SK-N-SH (cell line): Measurements from ENCODE around the gene CRYBA1. TPM values are rescaled to one million over a fixed set of nuclear protein-coding genes. Genes with fewer than 3 reads are reported as not detected.

Experiments used
- CTCF ChIA-PET: fragments of 300-600, 350-600 bp; formaldehyde crosslinking; extraction: SDS; loops from one replicate; lab custom pipeline; 2021; lab: Yijun Ruan, JAX
- POLR2A ChIA-PET: fragments of 350-600 bp; sonication (Branson Sonifier 250); formaldehyde crosslinking; extraction: SDS; loops from one replicate; lab custom pipeline; 2020; ENCODE audit warnings: antibody characterized with exemption, inconsistent platforms; lab: Yijun Ruan, JAX
- DNase-seq: peaks from one replicate; pipeline ENCODE4 v3.0.0; 2012
- H2AFZ ChIP-seq: fragments of 200-600 bp; sonication (generic); 2 replicates; pipeline ENCODE4 v1.8.1; 2016; ENCODE audit warnings: antibody characterized with exemption, mild to moderate bottlenecking, low read depth
- H3F3A ChIP-seq: fragments of 200-600 bp; sonication (generic); replicated peaks from 2 replicates; pipeline ENCODE3; 2016; ENCODE audit warnings: antibody characterized with exemption, mild to moderate bottlenecking; ENCODE audit not compliant: insufficient read depth
- H3K27ac ChIP-seq, 2 experiments: fragments of 200-500 bp in 1 of 2; fragments of 200-600 bp in 1 of 2; sonication (Bioruptor generic) in 1 of 2; sonication (generic), shearing (Covaris generic) in 1 of 2; 2 replicates each; pipeline versions ENCODE4 v1.5.1 to v1.6.1; 2014 to 2016; ENCODE audit warnings: low read depth in 2 of 2, inconsistent platforms in 1 of 2, low read length in 1 of 2, mild to moderate bottlenecking in 1 of 2, mixed read lengths in 1 of 2
- H3K27me3 ChIP-seq: fragments of 200-600 bp; sonication (generic), shearing (Covaris generic); 2 replicates; pipeline ENCODE4 v1.6.1; 2016; ENCODE audit warnings: mixed run types; ENCODE audit not compliant: insufficient read depth
- H3K36me3 ChIP-seq, 2 experiments: fragments of 200-500 bp in 1 of 2; fragments of 200-600 bp in 1 of 2; sonication (Bioruptor generic) in 1 of 2; sonication (generic) in 1 of 2; replicated peaks in 1 of 2; 2 replicates each; pipeline versions ENCODE3 to v1.5.1; 2014 to 2016; ENCODE audit warnings: low read length in 1 of 2, mild to moderate bottlenecking in 1 of 2; ENCODE audit not compliant: insufficient read depth in 2 of 2, control insufficient read depth in 1 of 2
- H3K4me1 ChIP-seq, 2 experiments: fragments of 200-500 bp in 1 of 2; fragments of 200-600 bp in 1 of 2; sonication (Bioruptor generic) in 1 of 2; sonication (generic), shearing (Covaris generic) in 1 of 2; 2 replicates each; pipeline versions ENCODE4 v1.5.1 to v1.6.1; 2014 to 2016; ENCODE audit warnings: low read depth in 1 of 2, low read length in 1 of 2, mixed run types in 1 of 2; ENCODE audit not compliant: insufficient read depth in 2 of 2, control insufficient read depth in 1 of 2
- H3K4me2 ChIP-seq: fragments of 200-600 bp; sonication (generic), shearing (Covaris generic); 2 replicates; pipeline ENCODE4 v1.6.1; 2017; ENCODE audit warnings: mixed run types
- H3K4me3 ChIP-seq, 2 experiments: fragments of 200-500 bp in 1 of 2; fragments of 200-600 bp in 1 of 2; sonication (Bioruptor generic) in 1 of 2; sonication (generic), shearing (Covaris generic) in 1 of 2; 2 replicates each; pipeline versions ENCODE4 v1.5.1 to v1.8.1; 2014 to 2016; ENCODE audit warnings: low read depth in 2 of 2, inconsistent platforms in 1 of 2, low read length in 1 of 2, mild to moderate bottlenecking in 1 of 2, mixed read lengths in 1 of 2, moderate library complexity in 1 of 2
- H3K79me2 ChIP-seq: fragments of 200-600 bp; sonication (generic); 2 replicates; pipeline ENCODE4 v1.8.1; 2017; ENCODE audit warnings: mild to moderate bottlenecking; ENCODE audit not compliant: insufficient read depth
- H3K9ac ChIP-seq: fragments of 200-600 bp; sonication (generic); 2 replicates; pipeline ENCODE4 v1.6.1; 2017; ENCODE audit warnings: mixed run types
- H3K9me2 ChIP-seq: fragments of 200-600 bp; sonication (generic); 2 replicates; pipeline ENCODE4 v1.6.1; 2017; ENCODE audit warnings: mixed run types
- H3K9me3 ChIP-seq: fragments of 200-600 bp; sonication (generic); 2 replicates; pipeline ENCODE4 v1.6.1; 2017; ENCODE audit warnings: mixed run types, mild to moderate bottlenecking, moderate library complexity
- H4K20me1 ChIP-seq: fragments of 200-600 bp; sonication (generic); 2 replicates; pipeline ENCODE4 v1.6.1; 2017; ENCODE audit warnings: mild to moderate bottlenecking, mixed run types; ENCODE audit not compliant: insufficient read depth
- CHD2 ChIP-seq: fragments of 150-350 bp; IDR thresholded peaks from 2 replicates; pipeline ENCODE4 v1.6.1; 2018; ENCODE audit warnings: low read length; ENCODE audit not compliant: partially characterized antibody
- EP300 ChIP-seq, 2 experiments: IDR thresholded peaks; 2 replicates each; pipeline versions ENCODE4 v1.4.0 to v1.6.1; 2012; ENCODE audit warnings: borderline replicate concordance in 1 of 2, low read depth in 1 of 2, low read length in 1 of 2
- EZH2phosphoT487 ChIP-seq: fragments of 200-600 bp; sonication (generic); IDR thresholded peaks from 2 replicates; pipeline ENCODE4 v1.6.1; 2017; ENCODE audit warnings: low read depth, mixed run types, mild to moderate bottlenecking, antibody characterized with exemption, moderate library complexity, borderline replicate concordance
- FOSL2 ChIP-seq: IDR thresholded peaks from 2 replicates; pipeline ENCODE4 v1.4.0; 2012; ENCODE audit warnings: low read depth, mild to moderate bottlenecking, moderate library complexity, borderline replicate concordance
- FOXJ3 ChIP-seq: sonication (generic); formaldehyde crosslinking; IDR thresholded peaks from 2 replicates; pipeline ENCODE4 v1.5.1; 2020; ENCODE audit warnings: mild to moderate bottlenecking, missing genetic modification reagents
- FOXM1 ChIP-seq: IDR thresholded peaks from 2 replicates; pipeline ENCODE4 v1.4.0; 2012; ENCODE audit warnings: low read depth, mild to moderate bottlenecking
- GATA2 ChIP-seq: sonication (generic); formaldehyde crosslinking; IDR thresholded peaks from 2 replicates; pipeline ENCODE4 v1.5.0; 2020; ENCODE audit warnings: mild to moderate bottlenecking, missing genetic modification reagents
- JUND ChIP-seq: IDR thresholded peaks from 2 replicates; pipeline ENCODE4 v1.4.0; 2012
- MEF2A ChIP-seq: IDR thresholded peaks from 2 replicates; pipeline ENCODE4 v1.4.0; 2012; ENCODE audit warnings: low read depth, borderline replicate concordance
- MXI1 ChIP-seq: IDR thresholded peaks from 2 replicates; pipeline ENCODE4 v1.6.1; 2012; ENCODE audit warnings: mild to moderate bottlenecking, low read depth, low read length, improper control_type of control experiment
- NFIC ChIP-seq: IDR thresholded peaks from 2 replicates; pipeline ENCODE4 v1.4.0; 2012; ENCODE audit warnings: borderline replicate concordance
- NRF1 ChIP-seq: IDR thresholded peaks from 2 replicates; pipeline ENCODE4 v1.6.1; 2012; ENCODE audit warnings: low read depth, mild to moderate bottlenecking, low read length
- RAD21 ChIP-seq: IDR thresholded peaks from 2 replicates; pipeline ENCODE4 v1.6.1; 2012; ENCODE audit warnings: mild to moderate bottlenecking, low read length
- RFX5 ChIP-seq: IDR thresholded peaks from 2 replicates; pipeline ENCODE4 v1.6.1; 2012; ENCODE audit warnings: mild to moderate bottlenecking, improper control_type of control experiment, low read length
- RXRA ChIP-seq: IDR thresholded peaks from 2 replicates; pipeline ENCODE4 v1.4.0; 2012; ENCODE audit warnings: low read depth, mild to moderate bottlenecking, borderline replicate concordance
- TAF1 ChIP-seq: IDR thresholded peaks from 2 replicates; pipeline ENCODE4 v1.6.1; 2012; ENCODE audit warnings: low read depth, mild to moderate bottlenecking, low read length, moderate library complexity, borderline replicate concordance
- TCF12 ChIP-seq: IDR thresholded peaks from 2 replicates; pipeline ENCODE4 v1.4.0; 2012
- TEAD4 ChIP-seq: IDR thresholded peaks from 2 replicates; pipeline ENCODE4 v1.4.0; 2012; ENCODE audit warnings: mild to moderate bottlenecking, borderline replicate concordance; ENCODE audit not compliant: insufficient read depth
- WGBS: methylation state at CpG from one replicate; pipeline ENCODE4 v1.1.6; 2017; ENCODE audit warnings: low lambda C conversion rate; 5-methylcytosine and 5-hydroxymethylcytosine counted together
- polyA plus RNA-seq, 3 experiments: library from polyadenylated mRNA; depleted of rRNA; stranded (reverse); fragments of >200 nt; gene quantifications; 2 replicates each; pipeline ENCODE4 v1.2.3, GENCODE V29; 2012
- TF ChIP-seq, protein P1 (sequence below): IDR thresholded peaks from 2 replicates; pipeline ENCODE4; 2012
- TF ChIP-seq, protein P2 (sequence below): fragments of 200-600 bp; sonication (generic); IDR thresholded peaks from 2 replicates; pipeline ENCODE4 v1.6.1; 2017; ENCODE audit warnings: antibody characterized with exemption, mild to moderate bottlenecking, moderate library complexity
- TF ChIP-seq, protein P3 (sequence below): fragments of 150-350 bp; IDR thresholded peaks from 2 replicates; pipeline ENCODE4 v1.6.1; 2017; ENCODE audit warnings: antibody characterized with exemption, low read length, low read depth, borderline replicate concordance
- TF ChIP-seq, protein P4 (sequence below): IDR thresholded peaks from 2 replicates; pipeline ENCODE4 v1.4.0; 2012; ENCODE audit warnings: low read depth
- TF ChIP-seq, protein P5 (sequence below): IDR thresholded peaks from 2 replicates; pipeline ENCODE4 v1.6.1; 2012; ENCODE audit warnings: mild to moderate bottlenecking, low read depth, low read length, moderate library complexity
- TF ChIP-seq, protein P6 (sequence below): IDR thresholded peaks from 2 replicates; pipeline ENCODE4 v1.4.0; 2012; ENCODE audit warnings: low read depth, borderline replicate concordance

Gene CRYBA1
- polyA plus RNA-seq, 1 of the 3 experiments (the other 2 are of a cell fraction), result not detected

DNA sequence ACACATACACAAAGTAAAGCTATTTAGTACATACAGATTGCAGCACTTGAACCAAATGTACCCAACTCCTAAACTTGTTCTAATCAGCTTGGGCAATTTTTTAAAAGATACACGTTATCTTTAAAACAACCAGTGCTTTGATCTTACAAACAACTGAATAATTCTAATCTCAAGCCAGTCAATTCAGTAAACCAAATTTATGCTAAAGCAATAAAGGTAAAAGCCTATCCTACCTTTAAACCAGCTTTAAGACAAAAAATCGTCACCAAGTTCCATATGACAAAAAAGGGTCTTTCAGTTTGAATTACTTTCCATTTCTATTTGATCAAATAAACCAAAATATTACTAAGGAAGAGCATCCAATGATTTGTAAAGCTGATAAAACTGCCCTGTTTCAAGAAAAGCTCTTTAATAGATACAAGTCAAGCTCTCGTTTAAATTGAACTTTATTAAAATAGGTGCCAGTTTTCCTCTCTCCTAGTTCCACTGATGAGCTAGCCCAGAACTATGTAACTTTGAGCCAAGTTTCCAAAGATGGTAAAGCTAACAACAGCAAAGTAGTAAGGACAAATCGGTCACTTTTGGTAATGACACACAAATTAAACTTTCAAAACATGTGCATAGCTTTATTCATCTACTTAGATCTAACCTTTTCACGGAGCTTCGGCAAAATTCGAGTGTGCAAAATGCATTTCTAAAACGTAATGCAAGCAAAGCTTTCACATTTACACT lies 10.2 kb downstream of the CRYBA1 start:
- peak overlapping the region; percentile 54 for H3K4me2 ChIP-seq
- ChIA-PET CTCF (interaction anchor here (0.7 to 3.4 kb wide), 8 partner anchors 14 to 291 kb away, joined by 3 to 13 read pairs (median 5); no protein-coding TSS in a partner anchor), POLR2A (interaction anchor here (0.9 kb wide), 1 partner anchor 36 kb away, joined by 6 read pairs; no protein-coding TSS in a partner anchor)
- H3K36me3 ChIP-seq, result peaks cover 34 to 39% of the 10 kb centered on the region in 2 experiments
- no peaks in the 10 kb centered on the region for H3K9me3 ChIP-seq
- H3F3A ChIP-seq, result peaks cover 47% of the 10 kb centered on the region
- peaks cover 57% of the 10 kb centered on the region for H3K79me2 ChIP-seq
- 51% methylated on average over 8 of the region's 8 CpGs for WGBS
- no peak for DNase-seq
- no peaks in the 10 kb centered on the region for H3K27me3 ChIP-seq
- H3K9me2 ChIP-seq, result no peaks in the 10 kb centered on the region
- peaks cover 0 to 40% of the 10 kb centered on the region in 2 experiments; a peak in 2 of 4 replicates for H3K4me1 ChIP-seq
- H2AFZ ChIP-seq, result no peak overlapping the region
- peaks cover 13% of the 10 kb centered on the region for H4K20me1 ChIP-seq
- H3K4me3 ChIP-seq, result peak overlapping the region in 1 of 2 experiments; percentile 1; a peak in 1 of 4 replicates
- H3K27ac ChIP-seq, result peak overlapping the region in 1 of 2 experiments; percentile 57; a peak in 3 of 4 replicates
- H3K9ac ChIP-seq, result peak overlapping the region; percentile 12; the same call in 1 of the 2 replicates
- TF ChIP-seq MEF2A (no peak), EZH2phosphoT487 (no peak), FOSL2 (peak; percentile 30; the same call in 1 of the 2 replicates), RXRA (no peak), CHD2 (no peak), RAD21 (no peak), NRF1 (no peak), FOXM1 (no peak), TEAD4 (no peak), EP300 (IDR thresholded peaks at IDR 0.05; ENCODE audit: borderline replicate concordance in 1 of 2, low read depth in 1 of 2, low read length in 1 of 2) (no peak), RFX5 (no peak), JUND (peak; percentile 34), FOXJ3 (CRISPR knock-in tag) (no peak), MXI1 (no peak), TAF1 (no peak), NFIC (peak; percentile 69), GATA2 (no peak), TCF12 (0 out of 2 replicates have a peak, but pooled peaks have one; percentile 19)
- TF ChIP-seq, protein P1, sequence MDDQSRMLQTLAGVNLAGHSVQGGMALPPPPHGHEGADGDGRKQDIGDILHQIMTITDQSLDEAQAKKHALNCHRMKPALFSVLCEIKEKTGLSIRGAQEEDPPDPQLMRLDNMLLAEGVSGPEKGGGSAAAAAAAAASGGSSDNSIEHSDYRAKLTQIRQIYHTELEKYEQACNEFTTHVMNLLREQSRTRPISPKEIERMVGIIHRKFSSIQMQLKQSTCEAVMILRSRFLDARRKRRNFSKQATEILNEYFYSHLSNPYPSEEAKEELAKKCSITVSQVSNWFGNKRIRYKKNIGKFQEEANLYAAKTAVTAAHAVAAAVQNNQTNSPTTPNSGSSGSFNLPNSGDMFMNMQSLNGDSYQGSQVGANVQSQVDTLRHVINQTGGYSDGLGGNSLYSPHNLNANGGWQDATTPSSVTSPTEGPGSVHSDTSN, result no peak
- TF ChIP-seq, protein P2, sequence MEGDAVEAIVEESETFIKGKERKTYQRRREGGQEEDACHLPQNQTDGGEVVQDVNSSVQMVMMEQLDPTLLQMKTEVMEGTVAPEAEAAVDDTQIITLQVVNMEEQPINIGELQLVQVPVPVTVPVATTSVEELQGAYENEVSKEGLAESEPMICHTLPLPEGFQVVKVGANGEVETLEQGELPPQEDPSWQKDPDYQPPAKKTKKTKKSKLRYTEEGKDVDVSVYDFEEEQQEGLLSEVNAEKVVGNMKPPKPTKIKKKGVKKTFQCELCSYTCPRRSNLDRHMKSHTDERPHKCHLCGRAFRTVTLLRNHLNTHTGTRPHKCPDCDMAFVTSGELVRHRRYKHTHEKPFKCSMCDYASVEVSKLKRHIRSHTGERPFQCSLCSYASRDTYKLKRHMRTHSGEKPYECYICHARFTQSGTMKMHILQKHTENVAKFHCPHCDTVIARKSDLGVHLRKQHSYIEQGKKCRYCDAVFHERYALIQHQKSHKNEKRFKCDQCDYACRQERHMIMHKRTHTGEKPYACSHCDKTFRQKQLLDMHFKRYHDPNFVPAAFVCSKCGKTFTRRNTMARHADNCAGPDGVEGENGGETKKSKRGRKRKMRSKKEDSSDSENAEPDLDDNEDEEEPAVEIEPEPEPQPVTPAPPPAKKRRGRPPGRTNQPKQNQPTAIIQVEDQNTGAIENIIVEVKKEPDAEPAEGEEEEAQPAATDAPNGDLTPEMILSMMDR, result no peak
- TF ChIP-seq, protein P3, sequence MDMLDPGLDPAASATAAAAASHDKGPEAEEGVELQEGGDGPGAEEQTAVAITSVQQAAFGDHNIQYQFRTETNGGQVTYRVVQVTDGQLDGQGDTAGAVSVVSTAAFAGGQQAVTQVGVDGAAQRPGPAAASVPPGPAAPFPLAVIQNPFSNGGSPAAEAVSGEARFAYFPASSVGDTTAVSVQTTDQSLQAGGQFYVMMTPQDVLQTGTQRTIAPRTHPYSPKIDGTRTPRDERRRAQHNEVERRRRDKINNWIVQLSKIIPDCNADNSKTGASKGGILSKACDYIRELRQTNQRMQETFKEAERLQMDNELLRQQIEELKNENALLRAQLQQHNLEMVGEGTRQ, result no peak
- TF ChIP-seq, protein P4, sequence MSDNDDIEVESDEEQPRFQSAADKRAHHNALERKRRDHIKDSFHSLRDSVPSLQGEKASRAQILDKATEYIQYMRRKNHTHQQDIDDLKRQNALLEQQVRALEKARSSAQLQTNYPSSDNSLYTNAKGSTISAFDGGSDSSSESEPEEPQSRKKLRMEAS, result 0 out of 2 replicates have a peak, but pooled peaks have one; percentile 21
- TF ChIP-seq, protein P5, sequence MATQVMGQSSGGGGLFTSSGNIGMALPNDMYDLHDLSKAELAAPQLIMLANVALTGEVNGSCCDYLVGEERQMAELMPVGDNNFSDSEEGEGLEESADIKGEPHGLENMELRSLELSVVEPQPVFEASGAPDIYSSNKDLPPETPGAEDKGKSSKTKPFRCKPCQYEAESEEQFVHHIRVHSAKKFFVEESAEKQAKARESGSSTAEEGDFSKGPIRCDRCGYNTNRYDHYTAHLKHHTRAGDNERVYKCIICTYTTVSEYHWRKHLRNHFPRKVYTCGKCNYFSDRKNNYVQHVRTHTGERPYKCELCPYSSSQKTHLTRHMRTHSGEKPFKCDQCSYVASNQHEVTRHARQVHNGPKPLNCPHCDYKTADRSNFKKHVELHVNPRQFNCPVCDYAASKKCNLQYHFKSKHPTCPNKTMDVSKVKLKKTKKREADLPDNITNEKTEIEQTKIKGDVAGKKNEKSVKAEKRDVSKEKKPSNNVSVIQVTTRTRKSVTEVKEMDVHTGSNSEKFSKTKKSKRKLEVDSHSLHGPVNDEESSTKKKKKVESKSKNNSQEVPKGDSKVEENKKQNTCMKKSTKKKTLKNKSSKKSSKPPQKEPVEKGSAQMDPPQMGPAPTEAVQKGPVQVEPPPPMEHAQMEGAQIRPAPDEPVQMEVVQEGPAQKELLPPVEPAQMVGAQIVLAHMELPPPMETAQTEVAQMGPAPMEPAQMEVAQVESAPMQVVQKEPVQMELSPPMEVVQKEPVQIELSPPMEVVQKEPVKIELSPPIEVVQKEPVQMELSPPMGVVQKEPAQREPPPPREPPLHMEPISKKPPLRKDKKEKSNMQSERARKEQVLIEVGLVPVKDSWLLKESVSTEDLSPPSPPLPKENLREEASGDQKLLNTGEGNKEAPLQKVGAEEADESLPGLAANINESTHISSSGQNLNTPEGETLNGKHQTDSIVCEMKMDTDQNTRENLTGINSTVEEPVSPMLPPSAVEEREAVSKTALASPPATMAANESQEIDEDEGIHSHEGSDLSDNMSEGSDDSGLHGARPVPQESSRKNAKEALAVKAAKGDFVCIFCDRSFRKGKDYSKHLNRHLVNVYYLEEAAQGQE, result no peak
- TF ChIP-seq, protein P6, sequence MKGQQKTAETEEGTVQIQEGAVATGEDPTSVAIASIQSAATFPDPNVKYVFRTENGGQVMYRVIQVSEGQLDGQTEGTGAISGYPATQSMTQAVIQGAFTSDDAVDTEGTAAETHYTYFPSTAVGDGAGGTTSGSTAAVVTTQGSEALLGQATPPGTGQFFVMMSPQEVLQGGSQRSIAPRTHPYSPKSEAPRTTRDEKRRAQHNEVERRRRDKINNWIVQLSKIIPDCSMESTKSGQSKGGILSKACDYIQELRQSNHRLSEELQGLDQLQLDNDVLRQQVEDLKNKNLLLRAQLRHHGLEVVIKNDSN, result no peak
